Activated CD4-positive, CD25-positive, alpha-beta regulatory T cell treated with anti-CD3 and anti-CD28 coated beads, Interleukin-2, amount 50 U/mL, for 16 hours (primary cell): Measurements from ENCODE around the gene PCDHA1.

Experiments used
- DNase-seq: peaks from one replicate; pipeline ENCODE4 v3.0.0-alpha.2; 2020; ENCODE audit warnings: low read depth, low spot score

Gene PCDHA1

DNA sequence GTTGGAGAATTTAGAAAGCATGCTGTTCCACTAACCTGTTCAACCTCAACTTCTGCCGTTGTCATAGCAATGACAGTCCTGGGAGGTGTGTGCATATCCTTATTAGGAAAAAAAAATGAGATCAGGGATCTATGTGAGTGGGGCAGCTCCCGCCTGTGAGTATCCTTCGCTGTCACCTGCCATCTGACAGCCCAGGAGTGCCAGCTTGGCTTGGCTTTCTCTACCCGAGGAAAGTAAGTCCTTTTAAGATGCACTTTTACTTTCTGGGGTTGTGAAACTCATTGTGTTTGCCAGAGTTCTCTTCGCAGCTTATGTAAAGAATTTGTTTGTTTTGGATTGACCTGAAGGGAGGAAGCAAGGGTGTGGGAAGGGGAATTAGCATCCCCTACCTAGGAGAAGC lies 202.2 kb downstream of the PCDHA1 start:
- no peak for DNase-seq

- DNase-seq: no peak
Observed at GRCh38 chr5:140988608-140989007, 202.7 kb downstream of the PCDHA1 start.

- DNase-seq: no peak
Observed at GRCh38 chr5:140989254-140990020, 203.5 kb downstream of the PCDHA1 start.

DNA sequence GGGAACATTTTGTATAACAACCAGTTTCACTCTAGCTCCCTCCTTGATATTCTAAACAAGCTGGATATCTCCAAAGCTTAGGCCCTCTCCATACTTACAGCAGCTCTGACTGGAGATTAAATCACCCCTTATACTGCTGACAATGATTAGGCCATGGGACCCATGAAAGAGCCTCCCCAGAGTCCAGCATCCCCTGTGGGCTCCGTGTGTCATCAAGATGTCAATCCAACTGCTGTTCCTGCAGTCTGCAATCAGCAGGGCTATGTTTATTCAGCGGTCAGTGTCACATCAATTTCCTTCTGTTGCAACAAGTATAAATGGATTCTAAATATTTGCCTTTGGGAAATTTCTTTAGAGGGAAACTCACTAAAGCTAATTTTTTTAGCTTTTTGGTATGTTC lies 206.9 kb downstream of the PCDHA1 start:
- no peak for DNase-seq

DNA sequence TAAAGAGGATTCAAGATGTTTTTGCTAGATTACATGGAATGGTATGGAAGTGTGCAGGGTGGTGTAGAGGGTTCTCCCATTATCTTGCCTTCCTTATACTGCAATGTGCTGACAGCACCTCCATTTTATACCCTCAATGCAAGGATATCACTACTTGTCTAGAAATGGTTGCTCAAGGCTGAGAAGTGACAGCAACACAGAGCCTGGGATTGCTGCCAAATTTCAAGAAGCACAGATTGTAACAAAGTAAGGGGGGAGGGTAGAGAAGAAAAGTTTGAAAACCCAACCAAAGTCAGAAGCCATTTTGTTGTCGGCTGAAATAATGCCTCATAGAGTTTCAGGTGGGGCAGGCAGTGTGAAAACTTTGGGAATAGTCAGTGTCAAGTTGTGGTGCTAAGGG lies 210.1 kb downstream of the PCDHA1 start:
- DNase-seq: no peak

- no peak for DNase-seq
Observed at GRCh38 chr5:140998921-140999410, 213.0 kb downstream of the PCDHA1 start.

- no peak for DNase-seq
Observed at GRCh38 chr5:141001446-141001843, 215.5 kb downstream of the PCDHA1 start.

GRCh38 chr5:141001844-141002604 lies 216.1 kb downstream of the PCDHA1 start:
- no peak for DNase-seq

- DNase-seq: no peak
Observed at GRCh38 chr5:141002605-141002965, 216.6 kb downstream of the PCDHA1 start.

- DNase-seq: no peak
Observed at GRCh38 chr5:141003031-141003430, 217.1 kb downstream of the PCDHA1 start.

DNA sequence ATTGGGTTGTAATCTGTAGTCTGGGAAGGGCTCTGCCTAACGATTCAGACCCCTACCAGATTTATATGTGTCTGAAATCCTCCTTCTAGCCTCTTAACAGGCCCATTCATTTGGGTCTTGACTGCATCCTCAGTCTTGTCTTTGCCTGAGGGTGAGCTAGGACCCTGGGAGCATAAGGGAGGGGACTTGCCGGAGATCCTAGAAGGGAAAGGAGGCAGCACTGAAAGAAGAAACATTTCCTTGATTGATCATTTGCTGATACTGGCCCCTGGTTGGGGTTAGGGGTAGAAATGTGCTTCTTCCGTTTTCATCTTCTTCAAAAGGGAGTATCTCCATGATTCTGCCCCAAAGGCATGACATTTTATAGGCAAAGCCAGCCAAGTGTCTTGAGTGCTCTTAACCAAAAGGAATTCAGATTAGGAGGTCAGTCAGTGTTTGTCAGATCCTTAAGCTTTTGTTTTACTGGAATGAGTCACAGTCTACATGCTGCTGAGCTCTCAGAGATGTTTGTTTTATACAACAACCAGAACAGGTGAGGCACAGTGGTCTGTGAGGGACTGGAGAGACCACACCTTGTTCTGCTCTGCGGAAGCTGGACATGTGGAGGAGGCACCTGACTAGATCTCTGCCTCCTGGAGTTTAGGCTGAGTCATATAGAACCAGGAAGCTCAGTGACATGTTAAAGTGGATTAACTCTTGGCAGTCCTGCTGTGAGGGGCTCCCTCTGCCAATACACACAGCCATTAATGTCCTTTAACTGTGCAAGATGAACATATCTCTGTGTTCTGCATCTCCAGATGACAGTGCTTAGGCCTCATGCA lies 218.1 kb downstream of the PCDHA1 start:
- no peak for DNase-seq

DNA sequence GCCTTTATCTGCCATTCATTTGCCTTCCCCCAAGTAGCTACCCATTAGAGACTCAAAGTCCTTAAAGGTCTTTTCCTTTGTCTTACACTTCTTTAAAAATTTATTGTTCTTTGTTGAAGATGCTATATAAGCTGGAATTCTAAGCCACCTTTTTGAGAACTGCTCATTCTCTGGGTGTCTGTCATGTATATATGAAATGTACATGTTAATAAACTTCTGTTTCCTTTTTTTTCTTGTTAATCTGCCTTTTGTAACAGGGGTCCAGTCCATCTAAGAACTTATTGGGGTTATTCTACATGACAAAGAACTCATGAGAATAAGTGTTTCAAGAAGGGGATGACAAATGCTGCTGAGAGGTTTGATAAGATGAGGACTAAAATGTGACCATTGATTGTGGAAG lies 221.9 kb downstream of the PCDHA1 start:
- DNase-seq: no peak

- no peak for DNase-seq
Observed at GRCh38 chr5:141010047-141010793, 224.3 kb downstream of the PCDHA1 start.

DNA sequence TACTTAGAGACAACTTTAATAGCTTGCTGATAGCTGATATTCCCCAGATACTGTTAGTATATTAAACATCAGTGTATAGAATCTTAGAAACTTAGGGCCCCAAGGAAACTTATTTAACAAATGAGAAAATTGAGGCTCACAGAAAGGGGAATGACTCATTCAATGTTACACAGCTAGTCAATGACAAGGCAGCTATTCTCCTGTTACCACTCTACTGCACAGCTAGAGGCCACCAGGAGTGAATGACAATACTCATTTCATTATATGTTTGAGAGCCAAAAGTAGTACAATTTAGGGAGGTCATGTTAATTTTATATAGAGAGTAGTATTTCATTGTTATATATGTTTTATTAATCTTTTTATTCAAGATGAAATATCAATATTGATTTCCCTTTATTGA lies 232.0 kb downstream of the PCDHA1 start:
- no peak for DNase-seq

GRCh38 chr5:141022384-141022783 lies 236.4 kb downstream of the PCDHA1 start:
- no peak for DNase-seq

- no peak for DNase-seq
Observed at GRCh38 chr5:141031006-141031405, 245.1 kb downstream of the PCDHA1 start.

DNA sequence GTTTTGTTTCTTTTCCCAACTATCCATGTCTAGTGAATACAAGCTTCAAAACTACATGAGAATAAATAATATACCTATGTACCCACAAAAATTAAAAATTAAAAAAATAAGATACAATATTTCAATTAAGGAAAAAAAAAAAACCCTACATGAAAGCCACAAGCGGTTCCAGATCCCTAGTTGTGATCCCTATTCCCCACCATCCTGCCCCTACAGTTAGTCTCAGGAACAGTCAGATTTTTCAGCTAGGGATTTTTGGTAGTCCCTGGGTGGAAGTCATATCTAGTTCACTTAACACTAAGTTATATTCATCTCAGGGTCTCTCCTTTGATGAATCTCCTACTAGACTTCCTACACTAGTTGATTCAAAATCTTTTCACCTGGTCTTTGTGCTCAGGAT lies 246.7 kb downstream of the PCDHA1 start:
- DNase-seq: no peak

DNA sequence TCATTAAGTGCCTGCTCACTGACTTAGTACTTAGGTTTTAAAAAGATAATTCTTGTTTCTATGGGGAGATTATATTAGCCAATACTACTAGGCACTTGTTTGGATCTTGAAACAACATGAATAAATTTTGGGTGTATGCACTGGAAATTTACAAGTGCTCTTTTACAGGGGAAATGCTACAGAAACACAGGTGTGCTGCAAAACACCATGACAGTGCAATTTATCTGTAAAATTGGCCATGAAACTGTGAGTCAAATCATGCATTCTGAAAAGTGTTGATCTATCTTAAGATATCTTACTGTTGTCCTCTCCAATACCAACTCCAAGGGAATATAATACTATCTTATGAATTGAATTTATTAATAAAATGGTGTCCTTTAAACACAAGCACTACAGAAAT lies 253.1 kb downstream of the PCDHA1 start:
- DNase-seq: no peak

DNA sequence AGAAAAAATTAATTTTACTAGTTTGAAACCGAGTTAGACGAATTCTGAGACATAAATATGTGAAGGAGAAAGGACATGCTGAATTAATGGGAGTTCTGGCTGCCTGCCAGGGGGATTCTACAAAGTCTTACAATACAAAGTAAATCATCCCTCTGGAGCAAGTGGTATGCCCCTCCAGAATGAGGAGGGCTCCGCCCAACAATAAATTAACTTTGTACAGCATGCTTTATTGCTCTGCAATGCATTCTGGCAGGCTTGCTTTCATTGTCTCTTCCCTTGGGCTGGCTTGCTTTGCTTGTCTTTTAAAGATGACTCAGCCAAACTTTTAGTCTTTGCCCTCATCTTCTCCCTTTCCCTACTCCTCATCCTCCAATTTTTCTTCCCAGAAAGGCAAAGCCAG lies 253.6 kb downstream of the PCDHA1 start:
- DNase-seq: no peak

DNA sequence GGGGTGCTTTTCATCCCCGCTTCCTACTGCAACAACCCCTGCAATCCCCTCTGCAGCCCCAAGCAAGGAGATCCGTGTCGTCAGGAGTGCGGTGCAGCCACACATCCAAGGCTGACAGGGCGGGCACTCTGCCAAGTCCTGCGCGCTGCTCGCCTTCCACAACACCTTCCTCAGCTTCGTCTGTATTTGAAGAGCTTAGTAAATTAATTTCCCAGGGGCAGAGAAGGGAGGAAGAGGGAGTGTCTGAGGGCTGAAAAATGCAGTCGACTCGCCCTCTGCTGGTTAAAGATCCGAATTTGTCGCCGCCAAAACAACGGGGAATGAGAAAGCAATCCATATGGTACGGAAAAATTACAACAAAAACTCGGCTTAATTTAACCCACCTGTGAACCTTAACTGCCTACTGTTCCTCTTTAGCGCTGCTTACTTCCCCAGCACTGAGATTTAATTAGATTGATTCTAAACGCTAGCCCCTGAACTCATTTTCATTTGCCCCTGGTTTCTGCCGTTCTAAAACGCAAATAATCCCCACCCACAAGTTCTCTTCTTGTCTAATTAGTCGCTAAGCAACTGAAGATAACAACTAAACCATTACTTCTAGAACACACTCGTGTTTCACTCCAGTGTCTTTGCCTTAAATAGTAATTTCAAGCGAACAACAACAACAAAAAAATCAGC lies 254.3 kb downstream of the PCDHA1 start:
- no peak for DNase-seq
